Activated B cell treated with CpG ODN at 0.5 μM for 24 hours (primary cell): ENCODE data around the gene LZIC. TPM values are rescaled to one million over a fixed set of nuclear protein-coding genes. Genes with fewer than 3 reads are reported as not detected.
A peak's percentile ranks its signal among the peaks of the same experiment; 100 is the strongest.
"Not testable (repeated sequence)": the region's sequence is repeated elsewhere in the genome, so short reads cannot be mapped to it uniquely, and the experiment has no call there.

ENCODE experiments used
- ATAC-seq: fragments of 200-7000 bp; cut with Tn5 transposase; one replicate; pipeline ENCODE4 v1.10.0; 2021; ENCODE audit warnings: low read depth, mild to moderate bottlenecking, moderate library complexity
- CTCF ChIA-PET: fragments of 350-600 bp; sonication (Branson Sonifier 250); formaldehyde crosslinking; loops from one replicate; lab custom pipeline; 2021; ENCODE audit warnings: antibody characterized with exemption; lab: Charles Lee
- POLR2A ChIA-PET: fragments of 350-600 bp; sonication (Branson Sonifier 250); formaldehyde crosslinking; loops from one replicate; lab custom pipeline; 2021; ENCODE audit warnings: antibody characterized with exemption; lab: Charles Lee
- DNase-seq: peaks from one replicate; pipeline ENCODE4 v3.0.0; 2022
- H3K27ac Mint-ChIP-seq: one replicate; pipeline ENCODE4 v1.8.0; 2020; ENCODE audit warnings: mixed read lengths
- H3K27me3 Mint-ChIP-seq: one replicate; pipeline ENCODE4 v1.8.0; 2021; ENCODE audit warnings: mixed read lengths
- H3K36me3 Mint-ChIP-seq: one replicate; pipeline ENCODE4 v1.8.0; 2021; ENCODE audit warnings: low read depth, mixed read lengths
- H3K4me1 Mint-ChIP-seq: one replicate; pipeline ENCODE4 v1.8.0; 2021; ENCODE audit warnings: mixed read lengths
- H3K4me3 Mint-ChIP-seq: one replicate; pipeline ENCODE4 v1.8.0; 2020; ENCODE audit warnings: mild to moderate bottlenecking, mixed read lengths
- H3K9me3 Mint-ChIP-seq: one replicate; pipeline ENCODE4 v1.8.0; 2020; ENCODE audit warnings: mixed read lengths
- CTCF ChIP-seq: fragments of 200-600 bp; IDR thresholded peaks from one replicate; pipeline ENCODE4 v1.8.0; 2022; ENCODE audit warnings: antibody characterized with exemption, mild to moderate bottlenecking
- intact Hi-C: fragments of 100-400 bp; cut with micrococcal nuclease; formaldehyde crosslinking; loops from one replicate; pipeline ENCODE4 v1.15.1; 2024
- total RNA-seq: library from RNA; stranded (reverse); gene quantifications from 2 replicates; pipeline ENCODE4 v1.2.3, GENCODE V29; 2022

The LZIC gene
- total RNA-seq, 1 donor from 2014 or later: 19.3 TPM

- ATAC-seq (no peak), DNase-seq (no peak)
- no peaks in the 10 kb centered on the region for H3K36me3 Mint-ChIP-seq
- CTCF ChIA-PET: no interaction called here
- no peak for TF ChIP-seq CTCF
- POLR2A ChIA-PET: no interaction called here
- intact Hi-C loops: no loop called here
- no peaks in the 10 kb centered on the region for H3K9me3 Mint-ChIP-seq
- H3K27ac Mint-ChIP-seq: no peak overlapping the region
- H3K4me1 Mint-ChIP-seq: no peaks in the 10 kb centered on the region
- H3K27me3 Mint-ChIP-seq: no peaks in the 10 kb centered on the region
- no peak overlapping the region for H3K4me3 Mint-ChIP-seq
These were observed 25.3 kb downstream of the LZIC start for GRCh38 chr1:9917901-9918300.

- DNase-seq, intact Hi-C loops, H3K27ac Mint-ChIP-seq, H3K27me3 Mint-ChIP-seq, H3K36me3 Mint-ChIP-seq, H3K4me1 Mint-ChIP-seq, H3K4me3 Mint-ChIP-seq, CTCF ChIA-PET, ATAC-seq, H3K9me3 Mint-ChIP-seq: not testable (repeated sequence)
- POLR2A ChIA-PET: interaction anchor here (0.6 kb wide), 1 partner anchor 91 kb away, joined by 3 read pairs; no protein-coding TSS in a partner anchor
These were observed 25.7 kb downstream of the LZIC start for GRCh38 chr1:9917495-9917894.

DNA sequence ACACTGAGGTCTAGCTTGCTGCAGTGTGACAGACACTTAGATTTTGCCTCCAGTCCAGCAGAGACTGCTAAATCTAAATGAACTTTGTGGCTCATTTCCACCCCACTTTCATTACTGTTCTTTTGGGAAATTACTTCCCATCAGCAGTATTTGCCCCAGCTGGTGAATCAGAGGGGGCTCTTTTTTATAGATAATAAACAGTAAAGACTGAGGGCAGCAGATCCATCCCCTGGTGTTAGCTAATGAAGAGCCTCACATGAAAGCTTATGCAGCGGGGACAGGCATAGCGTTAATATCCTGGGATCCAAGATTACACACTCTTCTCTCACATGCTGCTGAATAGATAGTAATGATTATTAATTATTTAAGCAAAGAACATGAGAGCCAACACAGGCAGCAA is 26.7 kb downstream of the LZIC start:
- H3K36me3 Mint-ChIP-seq: no peaks in the 10 kb centered on the region
- CTCF ChIA-PET: interaction anchor here (1.2 kb wide), 1 partner anchor 34 kb away, joined by 3 read pairs; no protein-coding TSS in a partner anchor
- TF ChIP-seq CTCF: no peak
- no peak overlapping the region for H3K4me3 Mint-ChIP-seq
- ATAC-seq (no peak), DNase-seq (no peak)
- H3K9me3 Mint-ChIP-seq: no peaks in the 10 kb centered on the region
- POLR2A ChIA-PET: interaction anchor here (0.6 kb wide), 1 partner anchor 10 kb away, joined by 3 read pairs; no protein-coding TSS in a partner anchor
- intact Hi-C loops: no loop called here
- no peak overlapping the region for H3K27ac Mint-ChIP-seq
- no peaks in the 10 kb centered on the region for H3K27me3 Mint-ChIP-seq
- peaks cover 6% of the 10 kb centered on the region for H3K4me1 Mint-ChIP-seq

DNA sequence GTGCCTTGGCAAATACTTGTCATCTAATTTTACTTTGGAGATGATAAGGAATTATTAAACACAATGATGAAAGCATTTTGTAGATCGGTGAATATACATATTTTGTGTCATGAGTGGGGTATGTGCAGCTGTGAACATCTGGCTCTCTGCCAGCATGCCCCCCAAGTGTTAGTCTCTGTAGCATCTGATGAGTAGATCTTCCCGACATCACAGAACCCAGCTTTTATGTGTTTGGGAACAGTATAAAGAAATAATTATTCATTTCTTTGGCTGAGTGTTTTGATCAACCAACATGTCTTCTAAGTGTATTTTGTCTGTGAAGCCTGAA is 28.6 kb downstream of the LZIC start:
- Mint-ChIP-seq H3K36me3 (peaks cover 4% of the 10 kb centered on the region), H3K27ac (no peak overlapping the region), H3K27me3 (no peaks in the 10 kb centered on the region), H3K4me1 (peaks cover 14% of the 10 kb centered on the region), H3K9me3 (no peaks in the 10 kb centered on the region), H3K4me3 (no peak overlapping the region)
- CTCF ChIA-PET: interaction anchor here (0.9 kb wide), 1 partner anchor 29 kb away, joined by 3 read pairs; no protein-coding TSS in a partner anchor
- intact Hi-C loops: loop anchor here (5.0 kb wide), 1 partner anchor 1893 kb away; the partner anchor contains the start of genes CLCN6 and MTHFR
- ATAC-seq: no peak
- POLR2A ChIA-PET: interaction anchor here (0.6 to 1.1 kb wide), 2 partner anchors 29 to 87 kb away, joined by 3 to 4 read pairs; partner anchors contain the start of genes LZIC and NMNAT1
- TF ChIP-seq CTCF: no peak
- no peak for DNase-seq

DNA sequence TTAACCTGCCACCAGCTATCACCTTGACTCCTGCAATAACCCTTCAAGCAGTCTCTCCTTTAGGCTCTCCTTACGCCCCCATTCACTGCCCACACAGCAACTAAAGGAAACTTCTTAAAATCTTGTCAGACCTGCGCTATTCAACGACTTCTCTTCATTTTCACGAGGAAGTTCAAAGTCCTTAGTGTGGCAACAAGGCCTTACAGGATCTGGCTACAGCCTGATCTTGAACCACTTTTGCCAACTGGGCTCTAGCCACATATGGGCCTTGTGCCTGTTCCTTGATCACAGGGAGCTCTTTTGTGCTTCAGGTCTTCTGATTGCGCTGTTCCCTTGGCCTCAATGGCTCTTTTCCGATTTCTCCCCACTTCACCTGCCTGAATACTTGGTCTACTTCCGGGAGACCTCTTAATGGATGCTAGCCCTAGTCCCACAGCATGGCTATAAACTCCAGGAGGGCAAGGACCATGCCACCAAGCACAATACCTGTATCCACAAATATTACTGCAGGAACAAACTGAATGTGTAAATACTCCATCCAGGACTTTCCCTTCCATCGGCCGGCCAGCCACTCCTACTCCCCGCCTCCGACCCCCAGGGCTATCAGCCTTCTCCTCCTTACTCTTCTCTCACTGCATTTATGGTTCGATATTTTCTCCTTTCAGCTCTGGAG is 30.8 kb downstream of the LZIC start:
- Mint-ChIP-seq H3K9me3 (no peaks in the 10 kb centered on the region), H3K27ac (peak overlapping the region; percentile 74), H3K27me3 (no peaks in the 10 kb centered on the region), H3K4me3 (no peak overlapping the region), H3K4me1 (peaks cover 22% of the 10 kb centered on the region), H3K36me3 (peaks cover 7% of the 10 kb centered on the region)
- CTCF ChIA-PET: no interaction called here
- TF ChIP-seq CTCF: no peak
- DNase-seq: no peak
- ATAC-seq: no peak
- intact Hi-C loops: loop anchor here (5.0 kb wide), 1 partner anchor 1895 kb away; the partner anchor contains the start of genes CLCN6 and MTHFR
- POLR2A ChIA-PET: no interaction called here
